ENCODE data around the gene DOCK9. TPM values are rescaled to one million over a fixed set of nuclear protein-coding genes. Genes with fewer than 3 reads are reported as not detected.

DOCK9 gene
- polyA plus RNA-seq, 1 donor (not counting 4 experiments of a cell fraction or from before 2014, with no cell fraction given) = 110 TPM

DNA sequence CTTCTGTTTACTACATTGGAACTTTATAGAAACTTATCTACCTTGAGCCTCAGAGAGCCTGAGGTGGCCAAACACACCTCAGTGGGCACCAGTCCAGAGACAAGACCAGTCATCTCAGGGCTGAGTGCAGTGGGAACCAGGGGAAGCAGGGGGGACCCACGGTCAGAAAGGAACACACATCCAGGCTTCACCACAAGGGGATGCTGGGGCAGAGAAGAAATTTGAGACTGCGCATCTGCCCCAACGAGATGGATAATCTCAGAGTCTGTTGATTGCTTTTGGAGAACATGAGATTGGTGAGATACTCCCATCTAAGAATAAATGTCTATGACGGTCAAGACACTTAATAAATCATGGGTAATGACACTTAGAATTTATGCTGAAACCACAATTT is 98.7 kb downstream of the DOCK9 start:
- no peak for FAIRE-seq
- TF ChIP-seq, protein P1, sequence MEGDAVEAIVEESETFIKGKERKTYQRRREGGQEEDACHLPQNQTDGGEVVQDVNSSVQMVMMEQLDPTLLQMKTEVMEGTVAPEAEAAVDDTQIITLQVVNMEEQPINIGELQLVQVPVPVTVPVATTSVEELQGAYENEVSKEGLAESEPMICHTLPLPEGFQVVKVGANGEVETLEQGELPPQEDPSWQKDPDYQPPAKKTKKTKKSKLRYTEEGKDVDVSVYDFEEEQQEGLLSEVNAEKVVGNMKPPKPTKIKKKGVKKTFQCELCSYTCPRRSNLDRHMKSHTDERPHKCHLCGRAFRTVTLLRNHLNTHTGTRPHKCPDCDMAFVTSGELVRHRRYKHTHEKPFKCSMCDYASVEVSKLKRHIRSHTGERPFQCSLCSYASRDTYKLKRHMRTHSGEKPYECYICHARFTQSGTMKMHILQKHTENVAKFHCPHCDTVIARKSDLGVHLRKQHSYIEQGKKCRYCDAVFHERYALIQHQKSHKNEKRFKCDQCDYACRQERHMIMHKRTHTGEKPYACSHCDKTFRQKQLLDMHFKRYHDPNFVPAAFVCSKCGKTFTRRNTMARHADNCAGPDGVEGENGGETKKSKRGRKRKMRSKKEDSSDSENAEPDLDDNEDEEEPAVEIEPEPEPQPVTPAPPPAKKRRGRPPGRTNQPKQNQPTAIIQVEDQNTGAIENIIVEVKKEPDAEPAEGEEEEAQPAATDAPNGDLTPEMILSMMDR (optimal IDR thresholded peaks at IDR 0.05 in 1 of 3, IDR thresholded peaks at IDR 0.05 in 1 of 3, conservative IDR thresholded peaks at IDR 0.05 in 1 of 3; ENCODE audit: extremely low read depth in 1 of 3, insufficient read depth in 2 of 3, low read length in 3 of 3) = no peak
- no peak for TF ChIP-seq EZH2 (IDR thresholded peaks at IDR 0.05; ENCODE audit: low read length)
- no peaks in the 10 kb centered on the region for H3K9me3 ChIP-seq (ENCODE audit: control insufficient read depth, low read depth, low read length)
- H3K36me3 ChIP-seq (ENCODE audit: control insufficient read depth in 2 of 2, extremely low read depth in 1 of 2, insufficient read depth in 2 of 2, low read length in 2 of 2) = peaks cover 46 to 56% of the 10 kb centered on the region in 2 experiments
- no peak overlapping the region for H2AFZ ChIP-seq (ENCODE audit: control insufficient read depth, low read length)
- no peaks in the 10 kb centered on the region for H4K20me1 ChIP-seq (ENCODE audit: control insufficient read depth, extremely low read depth, insufficient read depth, low read length)
- H3K27ac ChIP-seq (ENCODE audit: control insufficient read depth, insufficient read depth, low read length) = no peak overlapping the region
- no peaks in the 10 kb centered on the region for H3K79me2 ChIP-seq (ENCODE audit: control insufficient read depth, insufficient read depth, low read length)
- no peaks in the 10 kb centered on the region for H3K27me3 ChIP-seq (ENCODE audit: control insufficient read depth, extremely low read depth, insufficient read depth, low read length)
- dilution Hi-C loops (cut with MboI; ENCODE audit: extremely low pct_ligation_motif_present, low sequenced_read_pairs) = no loop called here
- no peak overlapping the region for H3K9ac ChIP-seq (ENCODE audit: control insufficient read depth, extremely low read depth, insufficient read depth, low read length)
- H3K4me3 ChIP-seq (ENCODE audit: control insufficient read depth in 2 of 3, extremely low read depth in 1 of 3, insufficient read depth in 2 of 3, low read depth in 1 of 3, low read length in 3 of 3) = no peak overlapping the region
- DNase-seq (ENCODE audit: low read depth, low spot score) = no peak
- no peak overlapping the region for H3K4me2 ChIP-seq (ENCODE audit: control insufficient read depth, extremely low read depth, insufficient read depth, low read depth, low read length)
- H3K4me1 ChIP-seq (ENCODE audit: control insufficient read depth, extremely low read depth, insufficient read depth, low read length) = no peaks in the 10 kb centered on the region
- H3K9me1 ChIP-seq (ENCODE audit: control insufficient read depth, extremely low read depth, insufficient read depth, low read length) = no peaks in the 10 kb centered on the region

DNA sequence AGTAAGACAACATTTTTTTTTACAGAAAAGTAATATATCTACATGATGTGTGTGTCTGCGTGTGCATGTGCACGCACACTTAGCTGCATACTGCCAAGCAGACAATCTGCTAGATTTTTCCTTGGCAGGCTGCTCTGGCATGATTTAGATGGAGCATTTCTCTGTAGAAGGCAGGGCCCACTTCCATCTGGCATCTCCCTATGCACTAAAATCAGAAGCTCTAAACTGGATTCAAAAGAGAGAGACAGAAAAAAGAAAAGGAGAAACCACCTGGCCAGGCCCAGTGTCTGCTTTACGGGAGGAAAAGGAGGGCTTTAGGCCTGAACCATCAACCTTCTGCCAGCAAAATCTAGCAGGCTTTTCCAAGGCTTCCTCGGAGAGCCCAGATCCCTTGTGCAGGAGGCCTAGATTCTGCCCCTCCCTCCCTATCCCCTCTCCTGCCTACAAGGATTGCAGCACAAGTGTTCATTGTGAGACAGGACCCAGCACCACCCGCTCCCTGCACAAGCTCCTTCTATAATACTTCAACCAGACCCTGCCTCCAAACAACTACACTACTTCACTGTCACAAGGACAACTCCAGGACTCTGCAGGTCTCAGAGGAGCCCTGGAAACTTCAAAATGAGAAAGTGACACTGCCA is 99.3 kb downstream of the DOCK9 start:
- TF ChIP-seq, protein P1 (optimal IDR thresholded peaks at IDR 0.05 in 1 of 3, IDR thresholded peaks at IDR 0.05 in 1 of 3, conservative IDR thresholded peaks at IDR 0.05 in 1 of 3; ENCODE audit: extremely low read depth in 1 of 3, insufficient read depth in 2 of 3, low read length in 3 of 3) = no peak
- TF ChIP-seq EZH2 (IDR thresholded peaks at IDR 0.05; ENCODE audit: low read length) = no peak
- no peaks in the 10 kb centered on the region for H4K20me1 ChIP-seq (ENCODE audit: control insufficient read depth, extremely low read depth, insufficient read depth, low read length)
- H3K9me3 ChIP-seq (ENCODE audit: control insufficient read depth, low read depth, low read length) = no peaks in the 10 kb centered on the region

More for the DNA sequence above, 99.3 kb downstream of the DOCK9 start:
- dilution Hi-C loops (cut with MboI; ENCODE audit: extremely low pct_ligation_motif_present, low sequenced_read_pairs) = no loop called here
- no peak for FAIRE-seq
- Histone ChIP-seq H2AFZ (ENCODE audit: control insufficient read depth, low read length) (no peak overlapping the region), H3K27ac (ENCODE audit: control insufficient read depth, insufficient read depth, low read length) (no peak overlapping the region), H3K4me3 (ENCODE audit: control insufficient read depth in 2 of 3, extremely low read depth in 1 of 3, insufficient read depth in 2 of 3, low read depth in 1 of 3, low read length in 3 of 3) (no peak overlapping the region), H3K9me1 (ENCODE audit: control insufficient read depth, extremely low read depth, insufficient read depth, low read length) (no peaks in the 10 kb centered on the region), H3K36me3 (ENCODE audit: control insufficient read depth in 2 of 2, extremely low read depth in 1 of 2, insufficient read depth in 2 of 2, low read length in 2 of 2) (peaks cover 47 to 55% of the 10 kb centered on the region in 2 experiments), H3K27me3 (ENCODE audit: control insufficient read depth, extremely low read depth, insufficient read depth, low read length) (no peaks in the 10 kb centered on the region), H3K4me2 (ENCODE audit: control insufficient read depth, extremely low read depth, insufficient read depth, low read depth, low read length) (no peak overlapping the region), H3K9ac (ENCODE audit: control insufficient read depth, extremely low read depth, insufficient read depth, low read length) (no peak overlapping the region), H3K4me1 (ENCODE audit: control insufficient read depth, extremely low read depth, insufficient read depth, low read length) (no peaks in the 10 kb centered on the region), H3K79me2 (ENCODE audit: control insufficient read depth, insufficient read depth, low read length) (no peaks in the 10 kb centered on the region)
- no peak for DNase-seq (ENCODE audit: low read depth, low spot score)

All from keratinocyte (primary cell).